Right lobe of liver (tissue), 6 donors: ENCODE results near the gene OBP2B. TPM values are rescaled to one million over a fixed set of nuclear protein-coding genes. Genes with fewer than 3 reads are reported as not detected.

Source experiments
- ATAC-seq, 4 donors: fragments of 200-7000 bp; cut with Tn5 transposase; one replicate each; pipeline ENCODE4 v1.9.1; 2020; ENCODE audit warnings: mild to moderate bottlenecking in 4 of 4, moderate library complexity in 4 of 4
- DNase-seq, 3 donors: peaks; one replicate each; pipeline ENCODE4 v3.0.0-alpha.2; 2020
- H3K27ac ChIP-seq, 3 donors: fragments of 200-600 bp; one replicate each; pipeline ENCODE4 v1.8.0; 2022
- H3K27me3 ChIP-seq, 2 donors: fragments of 200-600 bp; one replicate each; pipeline ENCODE4 v1.8.0; 2022
- H3K36me3 ChIP-seq, 4 donors: fragments of 200-600 bp; sonication (generic) in 1 of 4; one replicate each; pipeline versions ENCODE4 v1.5.1 to v1.8.0; 2017 to 2022; ENCODE audit warnings: control low read depth in 1 of 4
- H3K4me1 ChIP-seq, 4 donors: fragments of 200-600 bp; sonication (generic) in 1 of 4; one replicate each; pipeline versions ENCODE4 v1.5.1 to v1.8.0; 2017 to 2022; ENCODE audit warnings: control low read depth in 1 of 4
- H3K4me3 ChIP-seq, 3 donors: fragments of 200-600 bp; one replicate each; pipeline ENCODE4 v1.8.0; 2022
- H3K9me3 ChIP-seq, 4 donors: fragments of 200-600 bp; sonication (generic) in 1 of 4; one replicate each; pipeline versions ENCODE4 v1.5.1 to v1.8.0; 2017 to 2022; ENCODE audit warnings: control low read depth in 1 of 4
- POLR2A ChIP-seq: fragments of 450-650 bp; IDR thresholded peaks from one replicate; pipeline ENCODE4 v1.6.1; 2017; ENCODE audit warnings: antibody characterized with exemption, mild to moderate bottlenecking
- WGBS: methylation state at CpG from one replicate; pipeline ENCODE4 v1.1.6; 2018; ENCODE audit warnings: low coverage, low lambda C conversion rate; ENCODE audit not compliant: insufficient coverage; ENCODE audit errors: missing lambda C conversion rate; 5-methylcytosine and 5-hydroxymethylcytosine counted together
- intact Hi-C, 2 donors: fragments of 100-400 bp; cut with DNase I; formaldehyde crosslinking; loops; one replicate each; pipeline versions ENCODE4 v1.11.2 to v1.14.1; 2022
- total RNA-seq, 6 experiments: library from RNA; depleted of rRNA in 2 of 6; stranded (reverse); fragments of >200 nt in 2 of 6; fragmentation: NEBNext Ultra II Directional in 3 of 6; extraction: Animal tissue kit (Norgen Biotek cat#: 25700) in 3 of 6; gene quantifications; one replicate each; pipeline versions ENCODE4 v1.1.0 to v1.2.4, GENCODE V29; 2016 to 2023
- TF ChIP-seq, protein P1 (sequence below), 4 donors: fragments of 200-600 bp in 3 of 4; fragments of 450-650 bp in 1 of 4; IDR thresholded peaks; one replicate each; pipeline versions ENCODE4 v1.5.1 to v1.8.0; 2016 to 2022; ENCODE audit warnings: antibody characterized with exemption in 4 of 4, mild to moderate bottlenecking in 2 of 4
- donor health status: DM: no; HTN: yes; CAD: no.
- donor health status: DM: no; HTN: no; CAD: no.
- donor health status: DM: no; HTN: no; CAD: no.
- donor health status: DM: no; HTN: yes; CAD: no.
- donor health status: DM: no; HTN: yes; CAD: no.

OBP2B gene
- total RNA-seq, 6 experiments from 2014 or later, result not detected

DNA sequence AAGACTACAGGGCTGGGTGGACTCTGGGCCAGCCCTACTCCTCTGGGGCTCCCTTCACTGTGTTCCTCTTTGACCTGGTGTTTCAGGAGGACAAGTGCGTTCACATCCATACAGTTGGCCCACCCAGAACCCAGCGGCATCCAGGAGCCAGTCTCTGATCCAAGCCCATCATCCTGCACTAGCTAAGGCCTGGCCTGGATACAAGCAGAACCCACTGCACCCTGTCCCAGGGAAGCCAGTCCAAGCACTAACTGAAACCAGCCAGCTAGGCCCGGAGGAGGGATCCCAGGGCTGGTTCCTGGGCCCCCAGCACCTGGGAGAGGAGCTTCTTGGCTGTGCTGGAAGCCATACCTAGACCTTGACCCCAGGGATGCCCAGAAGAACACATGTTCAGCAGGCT lies 41.3 kb downstream of the OBP2B start:
- no peak for ATAC-seq
- TF ChIP-seq POLR2A, result no peak
- TF ChIP-seq, protein P1, sequence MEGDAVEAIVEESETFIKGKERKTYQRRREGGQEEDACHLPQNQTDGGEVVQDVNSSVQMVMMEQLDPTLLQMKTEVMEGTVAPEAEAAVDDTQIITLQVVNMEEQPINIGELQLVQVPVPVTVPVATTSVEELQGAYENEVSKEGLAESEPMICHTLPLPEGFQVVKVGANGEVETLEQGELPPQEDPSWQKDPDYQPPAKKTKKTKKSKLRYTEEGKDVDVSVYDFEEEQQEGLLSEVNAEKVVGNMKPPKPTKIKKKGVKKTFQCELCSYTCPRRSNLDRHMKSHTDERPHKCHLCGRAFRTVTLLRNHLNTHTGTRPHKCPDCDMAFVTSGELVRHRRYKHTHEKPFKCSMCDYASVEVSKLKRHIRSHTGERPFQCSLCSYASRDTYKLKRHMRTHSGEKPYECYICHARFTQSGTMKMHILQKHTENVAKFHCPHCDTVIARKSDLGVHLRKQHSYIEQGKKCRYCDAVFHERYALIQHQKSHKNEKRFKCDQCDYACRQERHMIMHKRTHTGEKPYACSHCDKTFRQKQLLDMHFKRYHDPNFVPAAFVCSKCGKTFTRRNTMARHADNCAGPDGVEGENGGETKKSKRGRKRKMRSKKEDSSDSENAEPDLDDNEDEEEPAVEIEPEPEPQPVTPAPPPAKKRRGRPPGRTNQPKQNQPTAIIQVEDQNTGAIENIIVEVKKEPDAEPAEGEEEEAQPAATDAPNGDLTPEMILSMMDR (IDR thresholded peaks at IDR 0.05), result no peak
- Histone ChIP-seq H3K36me3 (no peaks in the 10 kb centered on the region), H3K27me3 (no peaks in the 10 kb centered on the region), H3K4me3 (no peak overlapping the region), H3K27ac (no peak overlapping the region), H3K9me3 (no peaks in the 10 kb centered on the region), H3K4me1 (peaks cover 0 to 6% (median 0%) of the 10 kb centered on the region in 4 donors)
- intact Hi-C loops, result no loop called here
- no CpG with 5 or more reads among the region's 3 CpGs for WGBS
- no peak for DNase-seq

DNA sequence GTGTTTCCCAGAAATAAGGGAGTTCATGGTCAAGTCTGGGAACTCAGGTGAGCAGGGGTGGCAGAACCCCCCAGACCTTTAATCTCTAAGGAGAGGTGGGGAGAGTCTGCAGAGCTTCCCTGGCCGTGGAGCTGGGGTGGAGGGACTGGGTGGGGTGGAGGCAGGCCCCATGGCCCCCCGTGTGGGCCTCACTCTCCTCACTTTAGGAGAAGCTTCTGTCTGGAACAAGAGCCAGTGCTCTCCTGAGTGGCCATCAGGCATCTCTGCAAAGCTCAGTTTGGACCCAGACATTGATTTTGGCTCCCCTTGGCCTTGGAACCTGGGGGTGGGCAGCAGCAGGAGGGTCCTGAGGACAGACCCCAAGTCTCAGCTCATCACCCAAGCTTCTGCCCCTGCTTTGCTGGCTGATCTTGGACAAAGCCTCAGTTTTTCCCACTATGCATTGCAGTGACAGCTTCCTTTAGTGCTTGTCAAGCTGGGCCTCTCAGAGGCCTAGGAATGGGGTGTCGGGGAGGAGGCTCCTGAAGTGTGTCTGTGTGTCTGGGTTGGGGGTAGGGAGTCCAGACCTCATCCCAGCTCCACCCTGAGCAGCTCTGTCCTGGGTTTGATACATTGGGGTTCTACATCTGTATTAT lies 41.8 kb downstream of the OBP2B start:
- Histone ChIP-seq H3K9me3 (no peaks in the 10 kb centered on the region), H3K4me1 (peaks cover 0 to 6% (median 0%) of the 10 kb centered on the region in 4 donors), H3K27me3 (no peaks in the 10 kb centered on the region), H3K36me3 (no peaks in the 10 kb centered on the region), H3K4me3 (no peak overlapping the region), H3K27ac (no peak overlapping the region)
- no peak for TF ChIP-seq POLR2A
- TF ChIP-seq, protein P1 (IDR thresholded peaks at IDR 0.05), result no peak
- no peak for ATAC-seq
- intact Hi-C loops, result no loop called here
- DNase-seq, result no peak
- no CpG with 5 or more reads among the region's 3 CpGs for WGBS

DNA sequence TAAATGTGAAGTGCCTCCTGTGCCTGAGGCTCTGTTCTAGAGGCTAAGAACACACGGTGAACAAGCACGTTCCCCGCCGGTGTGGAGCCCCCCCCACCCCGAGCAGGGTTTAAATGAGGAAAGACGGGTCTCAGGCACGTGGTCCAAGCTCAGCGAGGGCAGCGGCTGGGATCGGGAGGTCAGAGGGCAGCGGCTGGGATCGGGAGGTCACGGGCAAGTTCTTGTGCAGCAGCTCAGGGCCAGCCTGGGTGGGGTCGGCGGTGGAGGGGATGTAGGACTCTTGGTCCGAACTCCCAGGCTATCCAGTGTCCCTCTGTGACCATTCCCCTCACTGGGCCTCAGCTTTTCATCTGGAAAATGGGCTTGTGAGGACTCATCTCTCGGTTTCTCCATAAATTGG lies 42.7 kb downstream of the OBP2B start:
- WGBS, result 65% methylated on average over 5 of the region's 17 CpGs
- Histone ChIP-seq H3K4me1 (peaks cover 0 to 6% (median 0%) of the 10 kb centered on the region in 4 donors), H3K9me3 (no peaks in the 10 kb centered on the region), H3K4me3 (no peak overlapping the region), H3K27ac (no peak overlapping the region), H3K27me3 (no peaks in the 10 kb centered on the region), H3K36me3 (no peaks in the 10 kb centered on the region)
- TF ChIP-seq, protein P1 (IDR thresholded peaks at IDR 0.05), result no peak
- no peak for TF ChIP-seq POLR2A
- intact Hi-C loops, result no loop called here
- ATAC-seq (no peak), DNase-seq (no peak)

DNA sequence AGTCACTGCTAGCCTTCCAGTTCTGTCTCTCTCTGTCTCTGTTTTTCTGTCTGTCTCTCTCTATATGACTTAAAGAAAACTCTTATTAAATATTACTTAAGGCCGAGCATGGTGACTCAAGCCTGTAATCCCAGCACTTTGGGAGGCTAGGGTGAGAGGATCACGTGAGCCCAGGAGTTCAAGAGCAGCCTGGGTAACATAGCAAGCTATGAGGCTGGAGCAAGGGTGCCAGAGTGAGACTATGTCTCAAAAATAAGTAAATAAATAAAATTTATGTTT lies 43.7 kb downstream of the OBP2B start:
- 85% methylated on average over 2 of the region's 2 CpGs for WGBS
- intact Hi-C loops, result no loop called here
- DNase-seq, result no peak
- no peak overlapping the region for H3K27ac ChIP-seq
- H3K27me3 ChIP-seq, result no peaks in the 10 kb centered on the region
- ATAC-seq, result no peak
- peaks cover 0 to 6% (median 0%) of the 10 kb centered on the region in 4 donors for H3K4me1 ChIP-seq
- TF ChIP-seq, protein P1 (IDR thresholded peaks at IDR 0.05), result no peak
- TF ChIP-seq POLR2A, result no peak
- no peak overlapping the region for H3K4me3 ChIP-seq
- H3K36me3 ChIP-seq, result no peaks in the 10 kb centered on the region
- no peaks in the 10 kb centered on the region for H3K9me3 ChIP-seq

DNA sequence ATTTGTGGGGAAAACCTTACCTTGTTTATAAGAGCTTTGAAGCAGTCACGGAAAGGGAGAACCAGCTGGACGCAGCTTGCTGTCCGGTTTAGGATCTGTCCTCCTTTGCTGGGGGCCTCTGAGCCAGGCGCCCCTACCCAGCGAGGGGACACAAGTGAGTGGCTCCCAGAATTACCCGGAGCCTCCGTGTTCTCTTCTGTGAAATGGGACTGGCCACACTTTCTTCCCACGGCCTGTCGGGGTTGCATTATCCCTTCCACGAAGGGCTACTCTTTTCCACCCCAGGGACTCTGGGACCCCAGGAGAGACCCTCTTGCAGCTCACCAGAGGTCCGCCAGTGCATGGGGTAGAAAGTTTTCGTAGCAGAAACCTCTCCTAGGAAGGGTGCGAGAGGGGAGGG lies 44.9 kb downstream of the OBP2B start:
- intact Hi-C loops, result no loop called here
- Histone ChIP-seq H3K4me1 (peaks cover 0 to 6% (median 0%) of the 10 kb centered on the region in 4 donors), H3K9me3 (no peaks in the 10 kb centered on the region), H3K36me3 (no peaks in the 10 kb centered on the region), H3K27ac (no peak overlapping the region), H3K27me3 (no peaks in the 10 kb centered on the region), H3K4me3 (peak overlapping the region in 2 of 3 donors; percentile 46 to 56)
- ATAC-seq, result no peak
- 63% methylated on average over 3 of the region's 13 CpGs for WGBS
- TF ChIP-seq POLR2A, result no peak
- TF ChIP-seq, protein P1 (IDR thresholded peaks at IDR 0.05), result no peak
- no peak for DNase-seq
